ENCODE data around the gene PRTG. TPM values are rescaled to one million over a fixed set of nuclear protein-coding genes. Genes with fewer than 3 reads are reported as not detected.

The PRTG gene
- total and polyA plus RNA-seq, 10 of the 15 experiments (the other 5 are each of a cell fraction or from before 2014, with no cell fraction given), result under 0.01 to 0.25 TPM; not detected in 8

DNA sequence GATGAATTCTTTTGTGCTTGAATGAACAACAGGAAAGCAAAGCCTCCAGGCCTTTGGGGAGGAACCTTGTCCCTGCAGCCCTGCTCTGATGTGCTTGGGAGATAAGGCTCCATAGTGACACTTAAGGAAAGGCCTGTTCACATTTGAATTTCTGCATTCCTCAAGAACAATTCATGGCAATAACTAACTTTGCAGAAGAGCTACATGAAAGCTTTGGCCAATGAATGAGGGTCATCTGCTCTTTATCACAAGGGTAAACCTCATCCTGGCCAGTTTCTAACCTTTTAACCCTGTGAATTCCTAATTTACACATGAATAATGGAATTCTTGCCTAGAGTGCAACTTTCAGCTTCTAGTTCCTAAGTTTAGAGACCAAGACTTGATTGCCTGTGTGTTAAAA, 5.6 kb downstream of the PRTG start (continued):
- no peak for TF ChIP-seq ZBTB11 (CRISPR knock-in tag; IDR thresholded peaks at IDR 0.05)
- TF ChIP-seq LARP7 (IDR thresholded peaks at IDR 0.05), result no peak
- TF ChIP-seq, protein P1, sequence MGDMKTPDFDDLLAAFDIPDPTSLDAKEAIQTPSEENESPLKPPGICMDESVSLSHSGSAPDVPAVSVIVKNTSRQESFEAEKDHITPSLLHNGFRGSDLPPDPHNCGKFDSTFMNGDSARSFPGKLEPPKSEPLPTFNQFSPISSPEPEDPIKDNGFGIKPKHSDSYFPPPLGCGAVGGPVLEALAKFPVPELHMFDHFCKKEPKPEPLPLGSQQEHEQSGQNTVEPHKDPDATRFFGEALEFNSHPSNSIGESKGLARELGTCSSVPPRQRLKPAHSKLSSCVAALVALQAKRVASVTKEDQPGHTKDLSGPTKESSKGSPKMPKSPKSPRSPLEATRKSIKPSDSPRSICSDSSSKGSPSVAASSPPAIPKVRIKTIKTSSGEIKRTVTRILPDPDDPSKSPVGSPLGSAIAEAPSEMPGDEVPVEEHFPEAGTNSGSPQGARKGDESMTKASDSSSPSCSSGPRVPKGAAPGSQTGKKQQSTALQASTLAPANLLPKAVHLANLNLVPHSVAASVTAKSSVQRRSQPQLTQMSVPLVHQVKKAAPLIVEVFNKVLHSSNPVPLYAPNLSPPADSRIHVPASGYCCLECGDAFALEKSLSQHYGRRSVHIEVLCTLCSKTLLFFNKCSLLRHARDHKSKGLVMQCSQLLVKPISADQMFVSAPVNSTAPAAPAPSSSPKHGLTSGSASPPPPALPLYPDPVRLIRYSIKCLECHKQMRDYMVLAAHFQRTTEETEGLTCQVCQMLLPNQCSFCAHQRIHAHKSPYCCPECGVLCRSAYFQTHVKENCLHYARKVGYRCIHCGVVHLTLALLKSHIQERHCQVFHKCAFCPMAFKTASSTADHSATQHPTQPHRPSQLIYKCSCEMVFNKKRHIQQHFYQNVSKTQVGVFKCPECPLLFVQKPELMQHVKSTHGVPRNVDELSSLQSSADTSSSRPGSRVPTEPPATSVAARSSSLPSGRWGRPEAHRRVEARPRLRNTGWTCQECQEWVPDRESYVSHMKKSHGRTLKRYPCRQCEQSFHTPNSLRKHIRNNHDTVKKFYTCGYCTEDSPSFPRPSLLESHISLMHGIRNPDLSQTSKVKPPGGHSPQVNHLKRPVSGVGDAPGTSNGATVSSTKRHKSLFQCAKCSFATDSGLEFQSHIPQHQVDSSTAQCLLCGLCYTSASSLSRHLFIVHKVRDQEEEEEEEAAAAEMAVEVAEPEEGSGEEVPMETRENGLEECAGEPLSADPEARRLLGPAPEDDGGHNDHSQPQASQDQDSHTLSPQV (IDR thresholded peaks at IDR 0.05), result no peak
- TF ChIP-seq CHD2 (IDR thresholded peaks at IDR 0.05; ENCODE audit: borderline replicate concordance, low read depth, low read length), result no peak
- TF ChIP-seq TARDBP (IDR thresholded peaks at IDR 0.05; ENCODE audit: borderline replicate concordance), result no peak
- TF ChIP-seq IKZF2 (IDR thresholded peaks at IDR 0.05), result no peak
- no peak for TF ChIP-seq CUX1 (IDR thresholded peaks at IDR 0.05; ENCODE audit: insufficient replicate concordance, low read depth, low read length)
